GM12891 (cell line): ENCODE results near the gene TSPAN18.

Source experiments
- DNase-seq: peaks from one replicate; pipeline ENCODE4 v3.0.0; 2011; ENCODE audit warnings: low spot score; ENCODE audit not compliant: insufficient read length
- FAIRE-seq: peaks from 2 replicates; lab custom pipeline; 2011; peaks lifted over from hg19 to GRCh38; lab: Jason Lieb, UNC
- PAX5 ChIP-seq: IDR thresholded peaks from 2 replicates; pipeline ENCODE4 v1.6.1; 2011; ENCODE audit warnings: low read length, moderate library complexity, mild to moderate bottlenecking; ENCODE audit not compliant: insufficient read depth, severe bottlenecking
- POLR2A ChIP-seq: IDR thresholded peaks from 2 replicates; pipeline ENCODE4 v1.6.1; 2011; ENCODE audit warnings: low read depth, low read length, control low read depth
- POLR2AphosphoS5 ChIP-seq: IDR thresholded peaks from 2 replicates; pipeline ENCODE4 v1.6.1; 2011; ENCODE audit warnings: low read depth, low read length, control low read depth
- POU2F2 ChIP-seq: IDR thresholded peaks from 2 replicates; pipeline ENCODE4 v1.6.1; 2011; ENCODE audit warnings: low read depth, mild to moderate bottlenecking, control low read depth, low read length, moderate library complexity
- SPI1 ChIP-seq: IDR thresholded peaks from 2 replicates; pipeline ENCODE4 v1.6.1; 2011; ENCODE audit warnings: low read depth, low read length, control low read depth
- TAF1 ChIP-seq: IDR thresholded peaks from 2 replicates; pipeline ENCODE4 v1.6.1; 2011; ENCODE audit warnings: low read depth, low read length, control low read depth

The TSPAN18 gene

DNA sequence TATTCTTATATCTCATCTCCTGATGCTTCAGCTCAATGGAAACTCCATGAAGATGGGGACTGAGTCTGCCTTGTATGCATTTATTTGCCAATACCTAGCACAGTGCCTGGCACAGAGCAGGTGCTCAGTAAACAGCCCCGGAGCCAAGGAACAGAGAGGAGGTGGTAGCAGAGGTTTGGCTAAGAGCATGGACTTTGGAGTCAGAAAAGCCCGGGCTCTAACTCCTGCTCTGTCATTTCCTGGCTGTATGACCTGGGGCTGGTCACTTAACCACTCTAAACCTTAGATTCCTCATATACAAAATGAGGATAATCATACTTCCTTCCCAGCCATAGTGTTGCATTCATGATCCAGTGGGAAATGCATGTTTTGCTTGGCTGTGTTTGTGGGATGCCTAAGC lies 187.3 kb downstream of the TSPAN18 start:
- DNase-seq: no peak
- no peak for FAIRE-seq
- TF ChIP-seq PAX5 (no peak), POLR2AphosphoS5 (no peak), POLR2A (no peak), SPI1 (no peak), POU2F2 (no peak), TAF1 (no peak)

DNA sequence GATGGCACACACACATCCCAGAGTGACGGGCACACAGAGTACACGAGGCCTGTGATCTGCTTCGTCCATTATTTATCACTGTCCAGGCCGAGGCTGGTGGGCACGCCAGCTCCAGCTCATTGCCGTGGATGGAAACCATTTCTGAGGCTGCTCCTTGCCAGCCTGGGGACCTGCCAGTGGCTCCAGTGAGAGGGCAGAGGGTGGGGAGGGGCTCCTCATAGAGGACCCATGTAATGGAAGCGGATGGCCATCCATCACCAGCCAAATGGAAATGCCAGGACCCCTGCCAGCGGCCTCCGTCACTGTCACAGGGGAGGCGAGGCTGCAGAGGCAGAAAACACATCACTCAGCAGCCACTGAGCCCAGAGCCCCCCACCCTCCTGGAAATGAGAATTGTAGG lies 188.2 kb downstream of the TSPAN18 start:
- DNase-seq (no peak), FAIRE-seq (no peak)
- TF ChIP-seq SPI1 (no peak), POU2F2 (no peak), TAF1 (no peak), POLR2AphosphoS5 (no peak), PAX5 (no peak), POLR2A (no peak)

DNA sequence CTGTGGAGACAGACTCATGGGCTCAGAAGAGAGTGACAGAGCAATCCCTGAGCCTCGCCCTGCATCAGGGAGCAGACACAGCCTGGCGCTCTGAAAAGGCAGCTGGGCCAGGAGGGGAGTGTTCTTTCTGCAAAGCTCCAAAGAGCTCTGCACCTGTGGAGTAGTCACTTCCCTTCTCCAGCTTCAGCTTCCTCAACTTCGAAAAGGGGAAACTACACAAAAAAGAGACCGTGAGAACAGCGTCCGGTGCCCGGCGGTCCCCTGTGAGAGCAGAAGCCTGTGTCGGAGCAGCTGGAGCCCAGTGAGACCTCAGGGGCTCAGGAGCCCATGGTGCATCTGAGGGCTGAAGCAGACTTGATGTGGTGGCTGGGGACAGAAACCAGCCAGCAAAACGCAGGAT lies 188.9 kb downstream of the TSPAN18 start:
- TF ChIP-seq SPI1 (peak; percentile 19; the same call in 1 of the 2 replicates), PAX5 (no peak)
- FAIRE-seq: no peak
- no peak for DNase-seq

DNA sequence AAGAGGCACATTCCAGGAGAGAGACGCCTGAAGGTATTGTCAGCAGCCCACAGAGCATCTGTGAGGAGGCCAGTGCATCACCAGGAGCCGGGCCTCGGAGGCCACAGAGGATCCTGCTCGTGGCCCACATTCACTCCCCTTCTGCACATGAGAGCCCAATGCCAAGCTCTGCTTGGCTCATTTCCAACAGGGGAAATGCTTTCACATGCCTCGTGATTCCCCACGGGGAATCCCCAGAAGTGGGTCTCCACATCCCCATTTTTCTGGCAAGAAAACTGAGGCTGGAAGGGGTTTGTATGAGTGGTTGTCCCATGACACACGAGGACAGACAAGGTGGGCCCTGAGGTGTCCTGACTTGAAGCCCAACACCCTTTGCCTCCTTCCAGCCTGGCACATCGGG lies 189.6 kb downstream of the TSPAN18 start:
- FAIRE-seq: no peak
- DNase-seq: no peak
- TF ChIP-seq SPI1 (no peak), PAX5 (no peak), POU2F2 (no peak), POLR2AphosphoS5 (no peak), POLR2A (no peak), TAF1 (no peak)

DNA sequence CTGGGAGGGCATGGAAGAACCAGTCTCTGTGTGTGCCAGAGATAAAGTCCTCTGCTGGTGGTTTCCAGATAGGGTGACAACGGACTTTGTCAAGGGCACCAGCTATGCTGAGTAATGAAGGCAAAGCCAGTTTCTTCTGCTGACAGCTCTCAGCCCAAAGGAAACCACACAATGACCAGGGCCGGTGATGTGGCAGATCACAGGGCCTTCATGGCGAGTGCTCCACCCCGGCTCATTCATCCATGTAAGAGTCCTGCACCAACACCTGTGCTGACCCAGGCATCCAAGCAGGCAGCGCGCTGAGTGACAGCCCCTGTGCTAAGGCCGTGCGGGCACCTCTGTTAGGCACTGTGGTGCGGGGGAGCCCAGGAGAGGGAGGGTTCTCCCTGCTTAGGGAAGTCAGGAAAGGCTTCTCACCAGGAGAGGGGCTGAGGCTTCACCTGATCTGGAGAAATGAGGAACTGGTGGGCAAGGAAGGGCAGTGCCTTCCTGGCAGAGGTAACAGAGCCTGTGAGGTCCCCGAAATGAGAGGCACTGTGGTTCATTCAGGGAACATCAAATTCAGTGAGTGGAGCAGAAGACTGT lies 190.1 kb downstream of the TSPAN18 start:
- DNase-seq (no peak), FAIRE-seq (no peak)
- TF ChIP-seq PAX5 (no peak), SPI1 (no peak), POLR2A (no peak), POU2F2 (no peak), POLR2AphosphoS5 (no peak), TAF1 (no peak)

DNA sequence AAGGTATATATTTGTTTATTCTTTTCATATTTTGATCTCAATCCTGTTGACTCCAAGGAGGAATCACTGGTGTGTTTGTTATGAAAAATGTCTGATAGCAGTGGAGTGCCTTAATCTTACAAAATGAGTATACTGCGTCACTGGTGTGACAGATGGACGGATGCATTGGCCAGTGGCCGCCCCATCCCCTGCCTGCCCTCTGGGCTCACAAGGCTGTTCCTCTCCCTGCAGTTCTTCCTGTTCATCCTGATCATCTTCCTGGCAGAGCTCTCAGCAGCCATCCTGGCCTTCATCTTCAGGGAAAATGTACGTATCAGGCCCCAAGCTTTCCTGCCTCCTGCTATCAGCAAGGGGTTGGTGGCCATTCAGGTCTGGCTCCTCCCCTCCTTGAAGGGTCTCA lies 191.0 kb downstream of the TSPAN18 start:
- no peak for TF ChIP-seq POLR2AphosphoS5
- no peak for TF ChIP-seq POLR2A
- no peak for TF ChIP-seq POU2F2
- no peak for TF ChIP-seq SPI1
- FAIRE-seq (no peak), DNase-seq (no peak)

DNA sequence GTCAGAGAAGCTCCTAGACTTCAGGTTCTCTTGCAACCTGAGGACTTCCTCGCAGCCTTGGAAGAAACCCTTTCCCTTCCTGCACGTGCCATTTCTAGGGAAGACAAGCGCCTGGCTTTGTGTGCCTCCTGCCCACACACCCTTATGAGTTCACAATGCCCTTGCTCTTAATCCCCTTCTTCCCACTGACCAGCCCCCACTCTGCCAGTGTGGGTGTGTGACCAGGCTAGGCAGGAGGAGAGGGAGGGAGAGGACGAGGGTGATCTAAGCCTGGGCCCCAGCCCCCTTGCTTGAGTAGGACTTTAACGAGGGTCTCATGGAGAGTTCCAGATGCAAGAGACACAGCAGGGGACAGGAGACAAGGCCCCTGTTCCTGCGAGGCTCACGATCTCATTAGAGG lies 193.7 kb downstream of the TSPAN18 start:
- TF ChIP-seq POLR2A (no peak), POU2F2 (no peak), PAX5 (no peak), SPI1 (no peak), POLR2AphosphoS5 (no peak), TAF1 (no peak)
- DNase-seq: no peak
- FAIRE-seq: no peak

DNA sequence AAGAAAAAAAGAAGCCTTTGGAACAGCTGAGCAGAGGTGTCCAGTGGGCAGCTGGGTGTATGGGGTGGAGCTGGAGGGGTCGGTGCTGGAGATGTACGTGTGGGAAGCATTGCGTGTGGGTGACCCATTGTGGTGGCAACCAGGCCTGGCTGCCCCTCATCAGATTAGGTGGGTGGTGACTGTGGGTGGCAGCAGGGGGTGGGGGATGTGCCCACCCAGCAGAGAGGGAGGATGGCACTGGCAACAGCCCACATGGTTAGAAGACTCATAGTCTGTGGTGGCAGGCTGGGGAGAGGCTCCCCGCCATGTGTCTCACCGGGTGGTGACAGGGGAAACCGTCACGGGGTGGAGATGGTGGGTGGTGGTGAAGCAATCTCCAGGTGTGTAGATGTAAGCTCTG lies 196.4 kb downstream of the TSPAN18 start:
- no peak for TF ChIP-seq POLR2AphosphoS5
- no peak for TF ChIP-seq POLR2A
- TF ChIP-seq SPI1: no peak
- TF ChIP-seq PAX5: no peak
- no peak for TF ChIP-seq TAF1
- TF ChIP-seq POU2F2: no peak
- DNase-seq (no peak), FAIRE-seq (no peak)

DNA sequence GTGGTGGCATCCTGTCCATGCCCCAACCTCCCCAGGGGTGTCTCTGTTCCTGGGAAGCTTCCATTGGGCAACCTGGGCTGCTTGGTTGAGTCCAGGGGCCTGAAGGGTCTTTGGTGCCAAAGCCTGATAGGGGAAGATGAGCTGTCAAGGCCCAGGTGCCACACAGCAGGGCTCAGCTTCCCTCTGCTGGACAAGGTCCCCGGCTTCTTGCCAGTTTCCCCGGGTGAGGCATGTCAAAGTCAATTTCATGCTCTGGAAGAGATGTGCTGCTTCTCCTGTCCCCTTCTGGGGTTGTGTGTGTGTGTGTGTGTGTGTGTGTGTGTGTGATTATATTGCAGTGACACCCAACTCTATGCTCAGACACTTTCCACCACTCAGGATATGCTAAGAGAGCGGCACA lies 197.0 kb downstream of the TSPAN18 start:
- no peak for FAIRE-seq
- no peak for TF ChIP-seq POLR2A
- no peak for TF ChIP-seq TAF1
- TF ChIP-seq POU2F2: no peak
- TF ChIP-seq SPI1: no peak
- no peak for TF ChIP-seq POLR2AphosphoS5
- no peak for TF ChIP-seq PAX5
- no peak for DNase-seq

DNA sequence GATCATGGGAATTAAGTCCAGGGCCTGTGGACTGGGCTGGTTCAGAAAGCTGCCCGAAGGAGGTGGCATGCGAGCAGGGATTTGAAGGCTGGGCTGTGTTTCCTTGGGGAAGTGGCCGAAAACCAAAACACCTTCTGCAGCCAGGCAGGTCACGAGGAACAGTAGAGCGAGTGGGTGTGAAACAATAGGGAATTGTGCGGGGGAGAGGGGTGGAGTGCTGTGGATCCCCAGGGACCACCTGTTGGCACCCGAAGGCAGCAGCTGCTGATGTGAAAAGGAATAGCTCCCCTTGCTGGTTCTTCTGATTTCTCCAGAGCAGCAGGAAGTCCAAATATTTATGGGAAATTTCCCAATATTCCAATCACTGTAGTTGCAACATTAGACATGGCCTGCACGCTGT lies 199.3 kb downstream of the TSPAN18 start:
- TF ChIP-seq PAX5 (no peak), POU2F2 (no peak)
- DNase-seq: no peak
- no peak for FAIRE-seq
